ENCODE data around the gene MARCHF10. TPM values are rescaled to one million over a fixed set of nuclear protein-coding genes. Genes with fewer than 3 reads are reported as not detected.

Gene MARCHF10
- total RNA-seq, 4 donors from 2014 or later, result 2.1 TPM; not detected in 3

DNA sequence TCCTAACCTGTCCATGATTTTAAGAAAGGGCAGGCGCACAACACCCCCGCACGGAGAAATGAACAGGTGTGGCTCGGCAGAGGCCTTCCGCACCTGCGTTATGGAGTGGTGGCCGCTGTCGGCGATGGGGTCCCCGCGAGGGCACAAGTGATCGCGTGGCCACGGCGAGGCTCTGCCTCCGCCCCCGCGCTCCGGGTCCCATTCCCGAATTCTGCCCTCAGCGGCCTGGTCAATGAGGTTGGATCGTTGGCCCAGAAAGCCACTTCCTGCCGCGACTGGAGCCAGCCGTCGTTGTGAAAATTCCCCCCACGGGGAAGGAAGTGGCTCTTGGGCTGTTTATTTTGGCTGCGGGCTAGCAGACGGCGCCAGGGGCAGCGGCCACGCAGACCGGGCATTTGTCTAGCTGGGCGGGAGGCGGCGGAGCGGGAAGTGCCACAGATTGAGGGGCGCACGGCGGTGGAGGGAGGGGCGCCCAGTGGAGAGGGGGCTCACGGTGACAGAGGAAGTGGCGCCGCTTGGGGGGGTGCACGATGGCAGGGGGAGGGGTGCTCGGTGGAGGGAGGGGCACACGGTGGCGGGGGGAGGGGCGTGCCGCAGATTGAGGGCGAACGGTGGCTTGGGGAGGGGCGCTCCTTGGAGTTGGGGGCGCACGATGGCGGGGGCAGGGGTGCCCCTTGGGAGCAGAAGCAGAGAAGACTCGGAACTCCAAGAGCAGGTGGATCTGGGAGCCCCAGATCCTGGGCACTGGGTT is 155.7 kb downstream of the MARCHF10 start:
- intact Hi-C loops (cut with DNase I; ENCODE audit: low total_unique reads), result no loop called here
- H3K27me3 ChIP-seq, result no peaks in the 10 kb centered on the region
- peak overlapping the region; percentile 49 to 58 (median 57) for H3K27ac ChIP-seq
- no peaks in the 10 kb centered on the region for H3K9me3 ChIP-seq
- H3K4me1 ChIP-seq, result peaks cover 14 to 34% (median 22%) of the 10 kb centered on the region in 4 donors
- in situ Hi-C loops (cut with MboI; ENCODE audit: low pct_ligation_motif_present in 1 of 4, low pct_unique_long_range_greater_than_20kb in 1 of 4, low sequenced_read_pairs in 3 of 4), result no loop called here
- 5 to 27% methylated on average over 6 to 46 of the region's 57 CpGs for WGBS, 2 donors (ENCODE audit: low coverage in 1 of 2)
- peak in 2 of 3 donors; percentile 29 to 35 for TF ChIP-seq POLR2AphosphoS5 (IDR thresholded peaks at IDR 0.05)
- TF ChIP-seq, protein P1, sequence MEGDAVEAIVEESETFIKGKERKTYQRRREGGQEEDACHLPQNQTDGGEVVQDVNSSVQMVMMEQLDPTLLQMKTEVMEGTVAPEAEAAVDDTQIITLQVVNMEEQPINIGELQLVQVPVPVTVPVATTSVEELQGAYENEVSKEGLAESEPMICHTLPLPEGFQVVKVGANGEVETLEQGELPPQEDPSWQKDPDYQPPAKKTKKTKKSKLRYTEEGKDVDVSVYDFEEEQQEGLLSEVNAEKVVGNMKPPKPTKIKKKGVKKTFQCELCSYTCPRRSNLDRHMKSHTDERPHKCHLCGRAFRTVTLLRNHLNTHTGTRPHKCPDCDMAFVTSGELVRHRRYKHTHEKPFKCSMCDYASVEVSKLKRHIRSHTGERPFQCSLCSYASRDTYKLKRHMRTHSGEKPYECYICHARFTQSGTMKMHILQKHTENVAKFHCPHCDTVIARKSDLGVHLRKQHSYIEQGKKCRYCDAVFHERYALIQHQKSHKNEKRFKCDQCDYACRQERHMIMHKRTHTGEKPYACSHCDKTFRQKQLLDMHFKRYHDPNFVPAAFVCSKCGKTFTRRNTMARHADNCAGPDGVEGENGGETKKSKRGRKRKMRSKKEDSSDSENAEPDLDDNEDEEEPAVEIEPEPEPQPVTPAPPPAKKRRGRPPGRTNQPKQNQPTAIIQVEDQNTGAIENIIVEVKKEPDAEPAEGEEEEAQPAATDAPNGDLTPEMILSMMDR (IDR thresholded peaks at IDR 0.05), result no peak
- H3K36me3 ChIP-seq, result no peaks in the 10 kb centered on the region
- peak overlapping the region; percentile 17 to 55 (median 34) for H3K4me3 ChIP-seq
- DNase-seq, result peak; percentile 46

Small RNAs within 50 kb of the gene (small RNA-seq; reads per million reads assigned to genes)
- gene RF00019, result 0 reads per million in 4 donors
- 0 reads per million in 4 donors for gene RNU6-446P

Other genes starting within 250 kb of the MARCHF10 start
- 10 to 100 TPM in 3 of 4 donors, 1 to 10 TPM in 1; 7.9 to 47.2 (median 14.5) TPM for gene MRC2, start 180.6 kb downstream of the MARCHF10 start, total RNA-seq
- gene TANC2, start 157.9 kb upstream of the MARCHF10 start, total RNA-seq, result 10 to 100 TPM in 3 of 4 donors, 1 to 10 TPM in 1; 9.7 to 22.1 (median 14.2) TPM

Measured in transverse colon (tissue), 4 donors.